GM19328 (cell line): ENCODE measurements around the gene PLET1.

ENCODE experiments used
- ATAC-seq: cut with Tn5 transposase; IDR thresholded peaks from one replicate; pipeline ENCODE4 v1.9.1; 2021; ENCODE audit warnings: mild to moderate bottlenecking, moderate library complexity; ENCODE audit not compliant: unreplicated experiment

PLET1 gene

DNA sequence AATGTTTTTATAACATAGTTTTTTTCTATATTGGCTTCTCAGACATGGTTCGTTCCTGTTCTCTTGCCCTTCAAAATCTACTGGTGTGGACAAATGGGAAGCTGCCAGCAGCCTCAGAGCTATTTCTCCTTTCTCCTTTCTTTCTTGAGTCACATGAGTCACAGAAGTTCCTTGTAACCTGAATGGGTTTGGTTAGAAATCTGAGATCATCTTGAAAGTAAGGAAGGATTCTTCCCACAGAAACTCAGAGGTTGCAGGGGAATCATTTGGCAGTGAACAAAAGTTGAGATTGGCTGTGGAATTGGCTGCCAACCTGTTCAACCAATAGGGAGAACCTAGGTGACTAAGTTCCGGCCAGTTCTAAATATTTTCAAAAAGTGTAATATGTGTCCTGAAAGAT, 12.5 kb downstream of the PLET1 start:
- no peak for ATAC-seq

DNA sequence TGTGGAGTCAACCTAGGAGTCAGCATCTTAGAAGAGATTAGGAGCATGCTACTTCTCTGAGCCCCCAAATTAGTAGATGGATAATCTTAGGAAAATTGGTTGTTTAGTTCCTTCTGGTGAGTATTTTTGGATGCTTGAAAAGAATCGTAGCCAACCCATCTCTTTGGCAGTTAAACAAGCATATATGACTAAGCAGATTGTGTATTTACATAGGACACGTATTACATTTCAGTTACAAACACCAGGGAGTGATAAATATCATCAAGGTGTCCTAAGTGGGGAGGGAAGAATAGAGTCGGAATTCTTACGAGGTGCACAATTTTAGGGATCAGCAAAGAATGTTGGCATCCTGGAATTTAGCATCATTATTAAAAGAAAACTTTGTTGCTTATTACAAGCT, 13.5 kb downstream of the PLET1 start:
- ATAC-seq, result no peak

GRCh38 chr11:112241486-112241885, 19.2 kb downstream of the PLET1 start:
- ATAC-seq, result no peak

DNA sequence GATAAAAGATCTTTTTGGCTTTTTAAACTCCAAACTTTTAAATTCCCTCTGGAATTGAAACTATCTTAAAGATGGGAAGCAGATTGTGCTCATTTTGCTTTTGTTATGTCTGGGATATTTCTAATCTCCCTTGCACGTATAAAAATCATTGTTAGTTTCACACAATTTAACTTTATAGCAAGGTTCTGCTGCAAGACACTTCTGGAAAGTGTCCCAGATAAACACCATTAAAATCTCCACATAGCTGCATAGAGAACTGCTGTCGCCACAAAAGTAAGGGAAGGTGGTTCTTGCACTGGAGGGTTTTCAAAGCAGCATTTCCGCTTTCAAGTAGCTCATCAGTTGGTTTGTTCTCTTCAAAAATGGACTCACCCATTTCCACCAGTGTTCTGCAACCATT, 22.6 kb downstream of the PLET1 start:
- ATAC-seq, result no peak

DNA sequence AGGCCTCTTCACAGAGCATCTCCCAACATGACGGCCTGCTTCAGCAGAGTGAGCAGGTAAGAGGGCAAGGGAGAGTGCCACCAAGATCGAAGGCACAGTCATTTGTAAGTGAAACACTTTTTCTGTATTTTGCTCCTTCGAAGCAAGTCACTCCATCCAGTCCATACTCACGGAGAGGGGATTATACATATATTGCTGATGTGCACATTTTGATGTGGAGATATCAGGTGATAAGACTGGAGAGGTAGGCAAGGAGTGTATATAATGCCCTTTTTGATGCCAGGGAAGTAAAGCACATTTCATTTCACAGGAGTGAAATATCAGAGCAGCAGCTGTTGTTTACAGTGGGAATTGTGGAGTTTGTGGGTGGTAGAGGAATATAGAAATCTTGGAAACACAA, 23.2 kb downstream of the PLET1 start:
- ATAC-seq, result no peak

- ATAC-seq, result no peak
These were observed 24.8 kb downstream of the PLET1 start for GRCh38 chr11:112235750-112236390.

- ATAC-seq, result no peak
These were observed 28.7 kb downstream of the PLET1 start for GRCh38 chr11:112231952-112232351.

DNA sequence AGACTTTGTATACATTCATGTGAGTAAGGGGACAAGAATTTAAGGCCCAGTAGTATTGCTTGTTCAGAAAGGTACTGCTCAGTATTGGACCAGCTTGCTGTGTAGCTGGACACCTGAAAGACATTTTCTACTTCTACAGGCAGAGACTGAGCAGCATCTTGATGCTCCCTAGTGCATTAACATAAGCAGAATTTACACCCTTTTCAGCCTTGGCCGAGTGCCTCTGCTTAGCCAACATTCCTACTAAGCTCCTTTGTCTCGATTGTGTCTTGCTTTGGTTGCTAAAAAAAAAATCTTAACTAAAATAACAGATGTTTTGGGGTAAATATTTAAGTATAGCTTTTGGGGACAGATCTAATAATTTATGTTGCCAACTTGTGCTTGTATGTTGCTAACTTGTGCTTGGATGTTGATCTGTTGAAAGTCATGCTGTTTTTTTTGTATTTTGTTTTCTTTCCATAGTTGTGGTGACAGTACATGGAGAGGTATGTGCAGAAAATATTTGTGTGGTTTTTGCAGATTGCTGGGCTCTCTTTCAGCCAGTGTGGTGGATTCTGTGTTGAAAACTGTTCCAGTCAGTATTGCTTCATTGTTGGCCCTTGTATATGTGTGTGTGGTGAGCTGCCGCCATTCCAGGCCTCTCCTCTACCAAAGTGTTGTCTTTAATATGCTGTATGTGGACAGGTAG, 30.8 kb downstream of the PLET1 start:
- no peak for ATAC-seq

DNA sequence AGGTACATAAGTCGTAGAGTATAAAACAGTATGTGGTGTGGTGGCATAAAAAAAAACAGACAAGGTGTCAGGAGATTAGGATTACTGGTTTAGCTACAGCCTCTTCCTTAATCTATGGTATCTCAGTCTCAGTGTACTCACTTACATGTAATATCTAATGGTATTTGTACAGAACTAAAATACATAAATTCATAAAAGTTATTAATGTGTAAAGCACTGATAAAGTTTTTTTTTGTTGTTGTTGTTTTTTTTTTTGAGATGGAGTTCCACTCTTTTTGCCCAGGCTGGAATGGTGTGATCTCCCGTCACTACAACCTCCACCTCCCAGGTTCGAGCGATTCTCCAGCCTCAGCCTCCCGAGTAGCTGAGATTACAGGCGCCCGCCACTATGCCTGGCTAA, 31.5 kb downstream of the PLET1 start:
- ATAC-seq, result no peak

DNA sequence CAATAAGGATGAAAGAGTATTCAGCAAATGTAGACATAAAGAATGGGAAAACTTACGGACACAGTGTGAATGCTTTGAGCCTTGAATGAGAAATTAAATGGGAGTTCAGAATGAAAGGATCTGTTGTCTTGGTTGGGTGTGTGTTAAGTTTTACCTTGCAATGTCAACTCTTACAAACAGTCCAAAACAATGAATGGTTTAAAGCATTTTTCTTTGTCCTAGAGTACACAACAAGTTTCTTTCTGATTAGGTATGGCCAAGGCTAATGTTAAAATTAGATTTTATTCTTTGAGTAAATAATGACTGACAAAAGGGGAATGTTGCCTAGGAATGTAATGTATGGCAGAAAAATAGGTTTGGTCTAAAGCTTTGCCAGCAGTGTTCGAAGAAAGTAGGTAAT, 32.0 kb downstream of the PLET1 start:
- ATAC-seq, result no peak

DNA sequence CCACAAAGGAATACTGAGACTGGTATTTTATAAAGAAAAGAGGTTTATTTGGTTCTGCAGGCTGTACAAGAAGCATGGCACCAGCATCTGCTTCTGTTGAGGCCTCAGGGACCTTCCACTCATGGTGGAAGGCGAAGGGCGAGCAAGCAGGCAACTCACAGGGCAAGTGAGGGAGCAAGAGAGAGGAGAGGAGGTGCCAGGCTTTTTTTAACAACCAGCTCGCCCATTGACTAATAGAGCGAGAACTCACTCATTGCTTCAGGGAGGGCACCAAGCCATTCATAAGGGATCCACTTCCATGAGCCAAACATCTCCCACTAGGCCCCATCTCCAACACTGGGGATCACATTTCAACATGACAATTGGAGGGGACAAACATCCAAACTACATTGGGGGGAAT, 33.2 kb downstream of the PLET1 start:
- ATAC-seq, result no peak

- ATAC-seq, result peak; percentile 45
These were observed 33.7 kb downstream of the PLET1 start for GRCh38 chr11:112226831-112227401.

DNA sequence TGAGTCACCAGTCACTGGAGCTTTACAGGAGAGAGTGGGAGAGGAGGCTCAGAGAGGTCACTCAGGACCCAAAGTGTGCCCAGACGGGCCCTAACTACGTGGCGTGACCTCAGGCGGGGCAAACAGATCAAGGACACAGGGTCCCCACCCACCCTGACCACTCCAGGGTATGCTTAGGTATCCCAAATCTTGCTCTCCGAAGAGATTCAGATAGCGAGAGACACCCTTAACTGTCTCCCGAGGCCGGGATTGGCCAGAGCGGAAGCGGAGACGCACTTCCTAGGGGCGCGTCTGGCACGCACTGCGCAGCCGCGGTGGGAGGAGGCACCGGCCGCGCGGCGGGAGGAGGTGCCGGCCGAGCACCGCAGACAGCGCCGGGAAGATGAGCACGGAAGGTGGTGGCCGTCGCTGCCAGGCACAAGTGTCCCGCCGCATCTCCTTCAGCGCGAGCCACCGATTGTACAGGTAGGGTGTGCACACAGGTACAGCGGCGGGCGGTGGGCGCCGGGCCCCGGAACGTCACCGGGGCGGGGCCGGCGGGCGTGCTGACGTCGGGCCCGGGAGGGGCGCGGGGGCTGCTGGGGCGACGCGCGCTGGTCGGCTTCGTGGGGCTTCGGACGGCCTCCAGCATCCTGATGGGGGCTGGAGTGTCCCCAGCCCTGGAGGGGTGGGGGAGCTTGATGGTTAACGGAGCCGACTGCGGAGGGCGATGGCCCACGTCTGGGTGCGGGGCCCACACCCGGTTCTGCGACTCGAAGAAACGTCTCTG, 34.4 kb downstream of the PLET1 start, which contains the start of gene PTS:
TSS of gene PTS (plus strand) at position 367 of the 769 bp plus-strand sequence. CDS start at position 383, 16 bp downstream.
- peak; percentile 94 for ATAC-seq

DNA sequence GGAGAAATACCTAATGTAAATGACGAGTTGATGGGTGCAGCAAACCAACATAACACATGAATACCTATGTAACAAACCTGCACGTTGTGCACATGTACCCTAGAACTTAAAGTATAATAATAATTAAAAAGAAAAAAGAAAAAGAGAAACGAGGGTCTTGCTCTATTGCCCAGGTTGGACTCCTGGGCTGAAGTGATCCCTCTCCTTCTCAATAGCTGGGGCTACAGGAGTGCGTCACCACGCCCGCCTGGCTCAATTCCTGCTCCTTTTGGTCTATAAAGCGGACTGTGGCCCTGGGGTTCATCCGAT, 35.0 kb downstream of the PLET1 start:
- ATAC-seq, result no peak

DNA sequence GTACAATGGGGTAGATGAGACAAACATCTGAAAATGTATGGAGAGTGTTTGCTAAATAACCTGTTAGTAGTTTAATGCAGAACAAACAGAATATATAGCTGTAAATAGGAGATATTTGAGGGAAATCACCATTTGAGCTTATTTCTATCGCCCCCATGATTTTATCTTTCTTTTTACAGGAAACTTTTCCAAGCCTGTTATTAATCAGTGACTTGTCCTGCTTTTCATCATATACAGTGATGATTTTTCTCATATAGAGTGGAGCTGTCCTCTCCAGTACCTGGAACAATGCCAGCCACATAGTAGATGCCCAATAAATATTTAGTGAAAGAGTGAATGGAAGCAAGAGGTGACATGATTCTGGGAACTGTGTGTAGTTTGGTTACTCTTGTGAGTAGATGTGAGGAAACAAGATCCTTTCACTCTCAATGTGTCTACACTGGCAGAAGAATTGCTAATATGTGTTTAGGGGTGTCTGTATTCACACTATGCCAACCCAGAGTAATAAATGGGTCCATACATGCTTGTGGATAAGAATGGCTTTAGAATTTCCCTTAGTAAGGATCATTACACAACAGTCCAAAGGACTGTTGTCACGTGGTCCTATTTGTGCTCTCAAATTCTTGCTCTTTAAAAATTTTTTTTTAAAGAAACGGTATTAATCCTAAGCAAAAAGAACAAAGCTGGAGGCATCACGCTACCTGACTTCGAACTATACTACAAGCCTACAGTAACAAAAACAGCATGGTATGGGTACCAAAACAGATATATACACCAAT, 36.7 kb downstream of the PLET1 start:
- ATAC-seq, result no peak

DNA sequence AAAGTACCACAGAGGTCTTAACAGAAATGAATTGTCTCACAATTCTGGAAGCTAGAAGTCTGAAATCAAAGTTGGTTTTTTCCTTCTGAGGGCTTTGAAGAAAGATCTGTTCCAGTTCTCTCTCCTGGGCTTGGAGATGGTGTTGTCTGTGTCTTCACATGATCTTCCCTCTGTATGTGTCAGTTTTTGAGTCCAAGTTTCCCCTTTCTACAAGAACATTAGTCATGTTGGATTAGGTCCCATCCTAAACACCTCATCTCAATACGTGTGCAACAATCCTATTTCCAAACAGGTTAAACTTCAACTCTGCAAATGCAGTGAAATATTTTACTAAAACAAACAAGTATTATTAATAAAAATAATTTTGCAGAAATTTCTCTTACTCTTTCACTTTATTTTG, 37.5 kb downstream of the PLET1 start:
- no peak for ATAC-seq

DNA sequence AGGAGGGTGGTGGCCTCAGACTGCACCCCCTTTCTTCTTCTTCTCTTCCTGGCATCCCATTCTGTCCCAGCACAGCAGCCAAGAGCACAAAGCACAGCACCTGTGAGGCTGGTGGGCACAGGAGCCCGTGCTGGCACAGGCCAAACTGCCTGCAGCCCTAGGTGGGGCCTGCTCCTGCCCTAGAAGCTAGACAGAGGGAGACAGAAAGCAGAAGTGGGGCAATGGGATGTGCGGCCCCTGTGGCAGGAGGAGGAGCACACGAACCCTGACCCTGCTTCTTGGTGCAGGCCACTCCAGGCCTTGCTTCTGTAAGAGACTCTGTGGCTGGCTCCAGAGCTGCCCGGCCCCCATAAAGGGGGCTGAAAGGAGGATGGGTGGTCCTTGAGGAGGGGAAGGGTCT, 38.4 kb downstream of the PLET1 start:
- ATAC-seq, result no peak

- ATAC-seq, result no peak
These were observed 39.3 kb downstream of the PLET1 start for GRCh38 chr11:112221274-112221835.

- ATAC-seq, result peak; percentile 95
These were observed 41.0 kb downstream of the PLET1 start for GRCh38 chr11:112219476-112220232.

DNA sequence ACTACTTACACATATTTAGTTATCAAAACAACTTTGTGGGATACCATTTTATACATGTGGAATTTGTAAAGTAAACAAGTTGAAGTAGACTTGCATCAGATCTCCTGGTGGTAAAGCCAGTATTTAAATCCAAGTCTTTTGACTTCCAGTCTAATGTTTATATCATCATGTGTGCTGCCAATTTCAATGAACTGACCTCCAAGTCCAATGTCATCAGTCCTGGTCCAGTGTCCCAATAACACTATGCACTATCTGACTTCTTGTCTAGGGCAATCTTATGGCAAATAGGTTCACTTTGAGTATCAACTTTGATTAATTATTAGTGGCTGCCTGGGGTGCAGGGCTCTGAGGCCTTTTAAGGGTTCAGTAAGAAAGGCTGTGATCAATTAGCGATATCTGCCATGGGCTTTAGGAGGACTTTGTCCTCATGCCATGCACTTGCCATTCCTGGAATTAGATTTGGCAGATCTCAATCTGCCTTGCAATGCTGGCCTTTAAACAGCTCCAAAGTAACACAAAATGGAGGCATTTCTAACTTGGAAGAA, 44.0 kb downstream of the PLET1 start:
- no peak for ATAC-seq
